Heart right ventricle (tissue), 16 donors: ENCODE measurements around the gene PRKCE. TPM values are rescaled to one million over a fixed set of nuclear protein-coding genes. Genes with fewer than 3 reads are reported as not detected.

Experiments
- ATAC-seq, 8 donors: fragments of 200-7000 bp; cut with Tn5 transposase; one replicate each; pipeline ENCODE4 v1.9.1; 2020; ENCODE audit warnings: mild to moderate bottlenecking in 8 of 8, moderate library complexity in 8 of 8, moderate number of reproducible peaks in 1 of 8
- DNase-seq, 2 donors: peaks; one replicate each; pipeline ENCODE4 v3.0.0-alpha.2; 2020
- H3K27ac ChIP-seq, 10 donors: fragments of 200-600 bp; sonication (generic) in 2 of 10; one replicate each; pipeline versions ENCODE4 v1.5.0 to v1.8.0; 2020 to 2022; ENCODE audit warnings: mild to moderate bottlenecking in 3 of 10
- H3K27me3 ChIP-seq, 7 donors: fragments of 200-600 bp; one replicate each; pipeline ENCODE4 v1.8.0; 2021 to 2022; ENCODE audit warnings: mild to moderate bottlenecking in 2 of 7
- H3K36me3 ChIP-seq, 9 donors: fragments of 200-600 bp; sonication (generic) in 1 of 9; one replicate each; pipeline versions ENCODE4 v1.5.0 to v1.8.0; 2020 to 2022; ENCODE audit warnings: mild to moderate bottlenecking in 2 of 9
- H3K4me1 ChIP-seq, 9 donors: fragments of 200-600 bp; sonication (generic) in 1 of 9; one replicate each; pipeline versions ENCODE4 v1.5.0 to v1.8.0; 2020 to 2022; ENCODE audit warnings: mild to moderate bottlenecking in 4 of 9
- H3K4me3 ChIP-seq, 10 donors: fragments of 200-600 bp; sonication (generic) in 2 of 10; one replicate each; pipeline versions ENCODE4 v1.5.0 to v1.8.0; 2020 to 2022; ENCODE audit warnings: mild to moderate bottlenecking in 7 of 10, moderate library complexity in 2 of 10
- H3K9me3 ChIP-seq, 11 donors: fragments of 200-600 bp in 10 of 11; sonication (generic) in 2 of 11; one replicate each; pipeline versions ENCODE4 v1.5.0 to v1.8.0; 2013 to 2022; ENCODE audit warnings: mild to moderate bottlenecking in 2 of 11, control low read depth in 1 of 11, moderate library complexity in 1 of 11
- CTCF ChIP-seq, 9 donors: fragments of 200-600 bp; sonication (generic) in 2 of 9; IDR thresholded peaks; one replicate each; pipeline versions ENCODE4 v1.5.0 to v1.8.0; 2021 to 2022; ENCODE audit warnings: antibody characterized with exemption in 9 of 9, mild to moderate bottlenecking in 5 of 9, moderate library complexity in 1 of 9
- WGBS, 2 donors: extraction: QIAGEN DNeasy Blood & Tissue Kit; methylation state at CpG; one replicate each; pipeline ENCODE4 v1.1.7; 2013; ENCODE audit warnings: inconsistent platforms in 1 of 2; 5-methylcytosine and 5-hydroxymethylcytosine counted together
- intact Hi-C, 10 donors: fragments of 100-400 bp; cut with DNase I; formaldehyde crosslinking; loops; one replicate each; pipeline versions ENCODE4 v1.11.1 to v1.14.2; 2022
- polyA plus RNA-seq, 2 donors: library from polyadenylated mRNA; stranded (reverse); fragments of 200-250 nt; gene quantifications; one replicate each; pipeline ENCODE4 v1.2.3, GENCODE V29; 2013
- total RNA-seq, 10 donors: library from RNA; stranded (reverse); fragmentation: NEBNext Ultra II Directional in 3 of 10; extraction: Animal tissue kit (Norgen Biotek cat#: 25700) in 3 of 10; gene quantifications; one replicate each; pipeline versions ENCODE4 v1.2.1 to v1.2.4, GENCODE V29; 2021 to 2023
- donor health status: Arrhythmogenic right ventricular cardiomyopathy.
- donor health status: ischemic (EF 13 %, LVEDD 7.1; RV severe dilation, severe dysfunction).
- donor health status: healthy with polysubstance abuse.
- donor health status: DM: no; HTN: yes; CAD: no.
- donor health status: DM: no; HTN: no; CAD: no.
- donor health status: ischemic (EF 25% LVEDD 6.9; RV normal size, moderate dysfunction).
- donor health status: ischemic (EF 25% LVEDD 5.7; RV mildly dilated, moderate dysfunction).
- donor health status: healthy.
- donor health status: DM: yes; HTN: yes; CAD: no.
- donor health status: Ischemic cardiomyopathy.
- donor health status: ischemic (EF 35%, LVEDD 5.7; RV mildly dilated, moderate dysfunction).
- donor health status: nonischemic (EF 11% LVEDD 7.7; RV severe dilation, severe dysfunction).
- donor health status: DM: yes; HTN: yes; CAD: no.
- donor health status: PGD.
- donor health status: ischemic (EF 29% LVEDD 5.4; RV normal size, mild dysfunction).
- donor health status: nonischemic (EF 23%, LVEDD 6.1; RV moderate dilation, normal function).

Gene PRKCE
- total and polyA plus RNA-seq, 12 donors, result 3.7 to 22.7 (median 16.7) TPM

- ATAC-seq (no peak), DNase-seq (no peak)
- peaks cover 0 to 60% (median 32%) of the 10 kb centered on the region in 9 donors for H3K4me1 ChIP-seq
- H3K27ac ChIP-seq, result peak overlapping the region in 6 of 10 donors; percentile 0 to 78 (median 35)
- intact Hi-C loops, result no loop called here
- H3K4me3 ChIP-seq, result no peak overlapping the region
- no peaks in the 10 kb centered on the region for H3K36me3 ChIP-seq
- TF ChIP-seq CTCF (IDR thresholded peaks at IDR 0.05), result no peak
- no peaks in the 10 kb centered on the region for H3K27me3 ChIP-seq
- no peaks in the 10 kb centered on the region for H3K9me3 ChIP-seq
- 94 to 95% methylated on average over 7 of the region's 7 CpGs for WGBS, 2 donors
Observed at GRCh38 chr2:46076875-46077274, 425.4 kb downstream of the PRKCE start.

DNA sequence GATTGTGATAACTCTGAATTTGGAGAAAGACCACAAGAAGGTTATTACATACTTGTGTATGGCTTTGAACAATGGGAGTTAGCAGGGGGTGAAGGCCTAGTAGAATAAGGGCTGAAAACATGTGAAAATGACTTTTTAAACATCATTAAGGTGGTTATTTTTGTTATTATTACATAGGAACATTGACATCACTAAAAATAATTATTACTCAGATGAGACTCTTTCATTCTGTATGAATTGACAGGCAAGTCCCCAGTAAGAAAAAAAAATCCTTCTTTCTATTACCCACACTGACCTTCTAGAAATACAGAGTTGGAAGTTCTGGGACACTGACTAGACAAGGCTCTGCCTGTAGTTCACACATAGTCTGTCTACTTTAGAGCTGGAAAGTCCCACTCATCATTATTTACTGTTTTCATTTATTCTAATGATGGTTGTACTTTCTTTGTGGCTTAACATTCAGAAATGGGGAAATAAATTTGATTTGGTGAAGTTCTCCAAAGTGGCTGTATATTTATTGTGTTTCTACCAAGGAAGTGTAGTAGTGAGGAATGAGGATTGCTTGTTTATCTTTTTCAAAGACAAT lies 426.1 kb downstream of the PRKCE start:
- no peaks in the 10 kb centered on the region for H3K27me3 ChIP-seq
- H3K4me3 ChIP-seq, result no peak overlapping the region
- intact Hi-C loops, result no loop called here
- DNase-seq (no peak), ATAC-seq (no peak)
- H3K4me1 ChIP-seq, result peaks cover 0 to 61% (median 29%) of the 10 kb centered on the region in 9 donors
- H3K27ac ChIP-seq, result peak overlapping the region in 1 of 10 donors; percentile 2
- TF ChIP-seq CTCF (IDR thresholded peaks at IDR 0.05), result no peak
- H3K36me3 ChIP-seq, result no peaks in the 10 kb centered on the region
- H3K9me3 ChIP-seq, result no peaks in the 10 kb centered on the region

GRCh38 chr2:46079985-46080560 lies 428.6 kb downstream of the PRKCE start:
- H3K9me3 ChIP-seq, result no peaks in the 10 kb centered on the region
- peaks cover 0 to 55% (median 5%) of the 10 kb centered on the region in 9 donors for H3K4me1 ChIP-seq
- H3K36me3 ChIP-seq, result no peaks in the 10 kb centered on the region
- WGBS, 2 donors, result 89 to 92% methylated on average over 4 of the region's 4 CpGs
- DNase-seq (no peak), ATAC-seq (no peak)
- H3K4me3 ChIP-seq, result no peak overlapping the region
- H3K27me3 ChIP-seq, result no peaks in the 10 kb centered on the region
- H3K27ac ChIP-seq, result peak overlapping the region in 1 of 10 donors; percentile 27
- TF ChIP-seq CTCF (IDR thresholded peaks at IDR 0.05), result no peak
- intact Hi-C loops, result no loop called here

- Histone ChIP-seq H3K36me3 (peaks cover 0 to 18% (median 0%) of the 10 kb centered on the region in 9 donors), H3K27me3 (no peaks in the 10 kb centered on the region), H3K4me1 (peaks cover 0 to 49% (median 6%) of the 10 kb centered on the region in 9 donors), H3K27ac (peak overlapping the region in 9 of 10 donors; percentile 3 to 88 (median 50)), H3K9me3 (no peaks in the 10 kb centered on the region), H3K4me3 (no peak overlapping the region)
- 79% methylated on average over 14 of the region's 14 CpGs for WGBS, 2 donors
- no peak for TF ChIP-seq CTCF (IDR thresholded peaks at IDR 0.05)
- ATAC-seq (peak; percentile 75 to 91 (median 79)), DNase-seq (peak; percentile 56 to 73)
- intact Hi-C loops, result no loop called here
Observed at GRCh38 chr2:46082531-46083485, 431.3 kb downstream of the PRKCE start.
